BE2C (cell line): ENCODE measurements around the gene ATP11B.

ENCODE experiments used
- DNase-seq: peaks from one replicate; pipeline ENCODE4 v3.0.0-alpha.2; 2020
- H3K27me3 ChIP-seq: fragments of 250-450 bp; sonication (Bioruptor Pico); 2 replicates; pipeline ENCODE4 v1.5.1; 2020; ENCODE audit warnings: mild to moderate bottlenecking
- H3K36me3 ChIP-seq: fragments of 250-450 bp; sonication (Bioruptor Pico); 2 replicates; pipeline ENCODE4 v1.5.1; 2020; ENCODE audit warnings: mild to moderate bottlenecking
- H3K4me1 ChIP-seq: fragments of 250-450 bp; sonication (Bioruptor Pico); 2 replicates; pipeline ENCODE4 v1.5.1; 2020
- H3K4me3 ChIP-seq: 2 replicates; pipeline ENCODE4 v1.5.1; 2011; ENCODE audit warnings: low read depth, low read length
- H3K9me3 ChIP-seq: fragments of 250-450 bp; sonication (Bioruptor Pico); 2 replicates; pipeline ENCODE4 v1.5.1; 2020
- TF ChIP-seq, protein P1 (sequence below): IDR thresholded peaks from 2 replicates; pipeline ENCODE4 v1.5.1; 2012; ENCODE audit warnings: mild to moderate bottlenecking, low read depth, low read length

The ATP11B gene

GRCh38 chr3:182765287-182765686, 28.0 kb upstream of the ATP11B start:
- TF ChIP-seq, protein P1, sequence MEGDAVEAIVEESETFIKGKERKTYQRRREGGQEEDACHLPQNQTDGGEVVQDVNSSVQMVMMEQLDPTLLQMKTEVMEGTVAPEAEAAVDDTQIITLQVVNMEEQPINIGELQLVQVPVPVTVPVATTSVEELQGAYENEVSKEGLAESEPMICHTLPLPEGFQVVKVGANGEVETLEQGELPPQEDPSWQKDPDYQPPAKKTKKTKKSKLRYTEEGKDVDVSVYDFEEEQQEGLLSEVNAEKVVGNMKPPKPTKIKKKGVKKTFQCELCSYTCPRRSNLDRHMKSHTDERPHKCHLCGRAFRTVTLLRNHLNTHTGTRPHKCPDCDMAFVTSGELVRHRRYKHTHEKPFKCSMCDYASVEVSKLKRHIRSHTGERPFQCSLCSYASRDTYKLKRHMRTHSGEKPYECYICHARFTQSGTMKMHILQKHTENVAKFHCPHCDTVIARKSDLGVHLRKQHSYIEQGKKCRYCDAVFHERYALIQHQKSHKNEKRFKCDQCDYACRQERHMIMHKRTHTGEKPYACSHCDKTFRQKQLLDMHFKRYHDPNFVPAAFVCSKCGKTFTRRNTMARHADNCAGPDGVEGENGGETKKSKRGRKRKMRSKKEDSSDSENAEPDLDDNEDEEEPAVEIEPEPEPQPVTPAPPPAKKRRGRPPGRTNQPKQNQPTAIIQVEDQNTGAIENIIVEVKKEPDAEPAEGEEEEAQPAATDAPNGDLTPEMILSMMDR, result no peak
- H3K9me3 ChIP-seq, result no peaks in the 10 kb centered on the region
- no peaks in the 10 kb centered on the region for H3K4me1 ChIP-seq
- no peaks in the 10 kb centered on the region; the same call in 1 of the 2 replicates for H3K27me3 ChIP-seq
- no peaks in the 10 kb centered on the region for H3K36me3 ChIP-seq
- H3K4me3 ChIP-seq, result no peak overlapping the region
- DNase-seq, result no peak

- Histone ChIP-seq H3K4me1 (no peaks in the 10 kb centered on the region), H3K4me3 (no peak overlapping the region)
- TF ChIP-seq, protein P1, result no peak
Measured at GRCh38 chr3:182766099-182766498, 27.2 kb upstream of the ATP11B start.

DNA sequence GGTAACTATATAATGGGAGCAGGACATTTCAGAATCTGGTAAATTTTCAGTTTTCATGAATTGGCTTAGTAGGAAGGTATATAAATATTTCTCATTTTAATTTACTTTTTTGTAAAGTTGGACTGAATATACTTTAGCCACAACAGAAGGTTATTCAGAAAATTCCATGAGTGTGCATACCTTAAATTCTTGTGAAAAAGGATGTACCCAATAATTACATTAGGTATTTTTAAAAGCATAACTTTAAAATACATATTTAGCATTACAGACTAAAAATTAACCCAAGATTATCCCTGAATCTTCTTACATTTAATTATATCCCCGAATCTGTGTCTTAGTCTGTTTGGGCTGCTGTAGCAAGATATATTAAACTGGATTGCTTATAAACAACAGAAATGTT, 24.9 kb upstream of the ATP11B start:
- Histone ChIP-seq H3K9me3 (no peaks in the 10 kb centered on the region), H3K4me3 (no peak overlapping the region), H3K4me1 (no peaks in the 10 kb centered on the region), H3K36me3 (no peaks in the 10 kb centered on the region), H3K27me3 (no peaks in the 10 kb centered on the region; the same call in 1 of the 2 replicates)
- DNase-seq, result no peak
- TF ChIP-seq, protein P1, result no peak

More at GRCh38 chr3:182766099-182766498, 27.2 kb upstream of the ATP11B start:
- no peaks in the 10 kb centered on the region; the same call in 1 of the 2 replicates for H3K27me3 ChIP-seq
- no peaks in the 10 kb centered on the region for H3K36me3 ChIP-seq
- DNase-seq, result no peak
- no peaks in the 10 kb centered on the region for H3K9me3 ChIP-seq

DNA sequence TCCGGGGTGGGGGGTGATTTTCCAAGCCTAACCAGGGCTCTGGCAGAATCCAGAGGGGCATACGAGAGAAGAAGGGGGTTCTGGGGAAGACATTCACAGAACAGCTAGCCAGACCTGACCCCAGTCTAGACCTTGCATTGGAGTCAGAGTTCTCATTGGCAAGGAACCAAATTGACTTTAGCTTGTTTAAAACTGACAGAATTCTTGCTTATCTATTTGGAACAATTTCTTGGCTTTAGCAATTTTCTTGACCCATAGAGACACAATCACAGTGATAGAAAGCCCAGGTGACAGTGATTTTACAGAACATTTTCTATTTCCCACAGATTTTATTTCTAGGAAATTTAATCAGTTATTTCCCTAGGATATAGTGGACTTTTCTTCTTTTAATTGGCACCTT, 23.6 kb upstream of the ATP11B start:
- no peaks in the 10 kb centered on the region for H3K36me3 ChIP-seq
- no peaks in the 10 kb centered on the region for H3K27me3 ChIP-seq
- TF ChIP-seq, protein P1, result no peak
- no peaks in the 10 kb centered on the region for H3K4me1 ChIP-seq
- no peak for DNase-seq
- no peak overlapping the region for H3K4me3 ChIP-seq
- H3K9me3 ChIP-seq, result no peaks in the 10 kb centered on the region

- no peak for DNase-seq
- TF ChIP-seq, protein P1, result no peak
- peaks cover 10% of the 10 kb centered on the region for H3K27me3 ChIP-seq
- no peak overlapping the region for H3K4me3 ChIP-seq
- H3K4me1 ChIP-seq, result no peaks in the 10 kb centered on the region
- no peaks in the 10 kb centered on the region for H3K36me3 ChIP-seq
- no peaks in the 10 kb centered on the region for H3K9me3 ChIP-seq
Measured at GRCh38 chr3:182782149-182782548, 11.2 kb upstream of the ATP11B start.

DNA sequence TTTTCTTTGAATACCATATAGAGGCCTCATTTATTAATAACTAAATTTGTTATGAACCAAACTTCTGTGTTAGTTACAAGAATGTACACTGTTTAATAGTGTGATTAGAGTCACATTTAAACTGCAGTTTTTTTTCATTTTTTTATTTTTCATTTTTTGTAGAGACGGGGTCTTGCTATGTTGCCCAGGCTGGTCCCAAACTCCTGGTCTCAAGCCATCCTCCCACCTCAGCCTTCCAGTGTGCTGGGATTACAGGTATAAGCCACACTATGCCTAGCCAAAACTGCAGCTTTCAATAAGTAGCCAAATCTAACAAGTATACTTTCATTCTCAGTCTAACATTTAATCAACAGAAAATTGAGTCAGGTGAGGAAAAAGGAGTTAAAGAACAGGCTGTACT, 10.2 kb upstream of the ATP11B start:
- peaks cover 18% of the 10 kb centered on the region for H3K27me3 ChIP-seq
- H3K9me3 ChIP-seq, result no peaks in the 10 kb centered on the region
- H3K36me3 ChIP-seq, result no peaks in the 10 kb centered on the region
- no peak overlapping the region for H3K4me3 ChIP-seq
- TF ChIP-seq, protein P1, result no peak
- no peaks in the 10 kb centered on the region for H3K4me1 ChIP-seq
- DNase-seq, result no peak
